A549 (cell line): ENCODE data around the gene CARD11. TPM values are rescaled to one million over a fixed set of nuclear protein-coding genes. Genes with fewer than 3 reads are reported as not detected.
A peak's percentile ranks its signal among the peaks of the same experiment; 100 is the strongest.

Source experiments
- ATAC-seq, 2 experiments: fragments of 200-7000 bp in 1 of 2; fragments of >200 bp in 1 of 2; cut with Nextera tagmentation in 1 of 2; cut with Tn5 transposase in 1 of 2; 3 replicates each; pipeline versions ENCODE4 v1.8.0 to v1.9.1; 2018 to 2020; ENCODE audit warnings: mild to moderate bottlenecking in 1 of 2, moderate library complexity in 1 of 2
- CTCF ChIA-PET: fragments of 300-600 bp; sonication (Branson Sonifier 250); formaldehyde crosslinking; extraction: SDS; loops from one replicate; lab custom pipeline; 2021; ENCODE audit warnings: antibody characterized with exemption, inconsistent platforms; lab: Yijun Ruan, JAX
- POLR2A ChIA-PET: fragments of 350-600 bp; formaldehyde crosslinking; extraction: SDS; loops from one replicate; lab custom pipeline; 2021; ENCODE audit warnings: antibody characterized with exemption, inconsistent platforms; lab: Yijun Ruan, JAX
- DNase-seq, 2 experiments: peaks; one replicate each; pipeline versions ENCODE4 v3.0.0 to v3.0.0-alpha.2; 2011 to 2016; ENCODE audit warnings: low read depth in 1 of 2, low spot score in 1 of 2
- FAIRE-seq: peaks from 2 replicates; lab custom pipeline; 2011; peaks lifted over from hg19 to GRCh38; lab: Jason Lieb, UNC
- H3K27ac ChIP-seq, 2 experiments: fragments of >200 bp; sonication (Bioruptor Twin); formaldehyde crosslinking; 3 replicates each; pipeline ENCODE4 v1.5.1; 2016 to 2017
- H3K4me1 ChIP-seq: fragments of >200 bp; sonication (Bioruptor Twin); formaldehyde crosslinking; 3 replicates; pipeline ENCODE4 v1.6.1; 2016
- H3K4me2 ChIP-seq: fragments of >200 bp; sonication (Bioruptor Twin); formaldehyde crosslinking; 3 replicates; pipeline ENCODE4 v1.6.1; 2016
- H3K4me3 ChIP-seq: fragments of >200 bp; sonication (Bioruptor Twin); formaldehyde crosslinking; 3 replicates; pipeline ENCODE4 v1.5.1; 2016
- H3K9me3 ChIP-seq: fragments of >200 bp; sonication (Bioruptor Twin); formaldehyde crosslinking; 3 replicates; pipeline ENCODE4 v1.6.1; 2016
- CBX2 ChIP-seq: fragments of 200-600 bp; sonication (generic); IDR thresholded peaks from 2 replicates; pipeline ENCODE4 v1.6.1; 2016; ENCODE audit warnings: low read depth, mild to moderate bottlenecking, borderline replicate concordance
- CBX8 ChIP-seq: fragments of 200-600 bp; sonication (generic); IDR thresholded peaks from 2 replicates; pipeline ENCODE4 v1.6.1; 2016
- CHD2 ChIP-seq: fragments of 150-350 bp; IDR thresholded peaks from 2 replicates; pipeline ENCODE4 v1.6.1; 2014; ENCODE audit warnings: low read length; ENCODE audit not compliant: partially characterized antibody
- CHD4 ChIP-seq: fragments of 200-600 bp; sonication (generic); IDR thresholded peaks from 2 replicates; pipeline ENCODE4 v1.6.1; 2016; ENCODE audit warnings: antibody characterized with exemption, mild to moderate bottlenecking, borderline replicate concordance
- E2F6 ChIP-seq: IDR thresholded peaks from 2 replicates; pipeline ENCODE4 v1.6.1; 2012; ENCODE audit warnings: low read depth, borderline replicate concordance
- EHF ChIP-seq: fragments of 250-450 bp; sonication (Bioruptor Pico); IDR thresholded peaks from 2 replicates; pipeline ENCODE4 v1.5.0; 2020; ENCODE audit warnings: mild to moderate bottlenecking
- EP300 ChIP-seq, 2 experiments: fragments of >200 bp; sonication (Bioruptor Twin); formaldehyde crosslinking; IDR thresholded peaks; 2 replicates in 1 of 2; 3 replicates in 1 of 2; pipeline ENCODE4 v1.6.1; 2016 to 2017
- ESRRA ChIP-seq: fragments of 150-350 bp; IDR thresholded peaks from 2 replicates; pipeline ENCODE4 v1.6.1; 2014; ENCODE audit warnings: mild to moderate bottlenecking, low read length, borderline replicate concordance
- HDAC2 ChIP-seq: fragments of 200-600 bp; sonication (generic); IDR thresholded peaks from 2 replicates; pipeline ENCODE4 v1.6.1; 2016
- HES2 ChIP-seq: fragments of >200 bp; sonication (Bioruptor Twin); formaldehyde crosslinking; IDR thresholded peaks from 2 replicates; pipeline ENCODE4 v1.6.1; 2016
- JUNB ChIP-seq: fragments of >200 bp; sonication (Bioruptor Twin); formaldehyde crosslinking; IDR thresholded peaks from 2 replicates; pipeline ENCODE4 v1.6.1; 2016
- KDM5A ChIP-seq: fragments of 200-600 bp; sonication (generic); IDR thresholded peaks from 2 replicates; pipeline ENCODE4 v1.6.1; 2016; ENCODE audit warnings: antibody characterized with exemption, mild to moderate bottlenecking
- MAX ChIP-seq: IDR thresholded peaks from 2 replicates; pipeline ENCODE4 v1.6.1; 2012
- NR3C1 ChIP-seq: fragments of >200 bp; sonication (Bioruptor Twin); formaldehyde crosslinking; IDR thresholded peaks from 3 replicates; pipeline ENCODE4 v1.6.1; 2017
- PHF8 ChIP-seq: fragments of 200-600 bp; sonication (generic); IDR thresholded peaks from 2 replicates; pipeline ENCODE4 v1.6.1; 2016; ENCODE audit warnings: low read depth, mild to moderate bottlenecking, antibody characterized with exemption, moderate library complexity, borderline replicate concordance
- POLR2A ChIP-seq: IDR thresholded peaks from 2 replicates; pipeline ENCODE4 v1.6.1; 2012; ENCODE audit warnings: mild to moderate bottlenecking, low read length
- POLR2AphosphoS2 ChIP-seq: conservative IDR thresholded peaks from 2 replicates; pipeline ENCODE4 v1.6.1; 2012; ENCODE audit warnings: low read length, improper control_type of control experiment, inconsistent platforms
- RAD21 ChIP-seq, 2 experiments: fragments of >200 bp in 1 of 2; sonication (Bioruptor Twin) in 1 of 2; formaldehyde crosslinking in 1 of 2; IDR thresholded peaks in 1 of 2; conservative IDR thresholded peaks in 1 of 2; 2 replicates in 1 of 2; 3 replicates in 1 of 2; pipeline ENCODE4 v1.6.1; 2012 to 2018; ENCODE audit warnings: inconsistent platforms in 1 of 2
- RFX5 ChIP-seq: fragments of 450-650 bp; IDR thresholded peaks from 2 replicates; pipeline ENCODE4 v1.7.1; 2014; ENCODE audit warnings: antibody characterized with exemption, mild to moderate bottlenecking, moderate library complexity
- SREBF2 ChIP-seq: fragments of 450-650 bp; IDR thresholded peaks from 2 replicates; pipeline ENCODE4 v1.6.1; 2014; ENCODE audit warnings: mild to moderate bottlenecking, moderate library complexity
- TP53 ChIP-seq: fragments of 250-450 bp; sonication (Bioruptor Pico); IDR thresholded peaks from 2 replicates; pipeline ENCODE4 v1.5.0; 2021; ENCODE audit warnings: mild to moderate bottlenecking, moderate library complexity
- ZFP36 ChIP-seq: fragments of 450-650 bp; IDR thresholded peaks from 2 replicates; pipeline ENCODE4 v1.6.1; 2014; ENCODE audit warnings: borderline replicate concordance; ENCODE audit not compliant: partially characterized antibody
- ZNF302 ChIP-seq: fragments of 250-450 bp; sonication (Bioruptor Pico); IDR thresholded peaks from 2 replicates; pipeline ENCODE4 v1.9.0; 2021; ENCODE audit warnings: inconsistent platforms, mild to moderate bottlenecking, moderate library complexity
- WGBS: methylation state at CpG from one replicate; pipeline ENCODE4 v1.1.6; 2017; ENCODE audit errors: missing lambda C conversion rate; 5-methylcytosine and 5-hydroxymethylcytosine counted together
- polyA plus RNA-seq, 4 experiments: library from polyadenylated mRNA; depleted of rRNA in 3 of 4; stranded (reverse); fragments of >200 nt; fragmentation: RNase III in 1 of 4; extraction: RNeasy Plus Mini Kit Qiagen cat#74134 plus additional on column Dnase treatment in 1 of 4; gene quantifications; 2 replicates in 3 of 4; 3 replicates in 1 of 4; pipeline ENCODE4 v1.2.3, GENCODE V29; 2011 to 2017

The CARD11 gene
- polyA plus RNA-seq, 2 of the 4 experiments (the other 2 are of a cell fraction) = 0.48 to 1.1 TPM

- FAIRE-seq = no peak
- H3K4me1 ChIP-seq = no peaks in the 10 kb centered on the region
- CTCF ChIA-PET = interaction anchor here (1.2 to 2.1 kb wide), 3 partner anchors 11 to 150 kb away, joined by 3 to 5 read pairs (median 3); no protein-coding TSS in a partner anchor
Observed at GRCh38 chr7:3064067-3064466, 20.4 kb upstream of the CARD11 start.

GRCh38 chr7:3063016-3063753, 19.5 kb upstream of the CARD11 start:
- Histone ChIP-seq H3K4me3 (no peak overlapping the region), H3K27ac (no peak overlapping the region), H3K9me3 (no peaks in the 10 kb centered on the region), H3K4me2 (no peak overlapping the region), H3K4me1 (no peaks in the 10 kb centered on the region)
- no peak for DNase-seq
- WGBS = 47% methylated on average over 7 of the region's 7 CpGs
- no peak for FAIRE-seq
- ChIA-PET POLR2A (no interaction called here), CTCF (interaction anchor here (1.2 to 2.1 kb wide), 3 partner anchors 11 to 149 kb away, joined by 3 to 5 read pairs (median 3); no protein-coding TSS in a partner anchor)
- no peak for TF ChIP-seq POLR2AphosphoS2
- no peak for TF ChIP-seq KDM5A
- TF ChIP-seq POLR2A = no peak
- TF ChIP-seq RAD21 (conservative IDR thresholded peaks at IDR 0.05 in 1 of 2, IDR thresholded peaks at IDR 0.05 in 1 of 2) = no peak
- no peak for TF ChIP-seq HES2
- TF ChIP-seq TP53 (CRISPR knock-in tag) = no peak
- TF ChIP-seq CBX8 = no peak
- no peak for TF ChIP-seq HDAC2
- TF ChIP-seq E2F6 = no peak
- TF ChIP-seq SREBF2 = no peak
- ATAC-seq = peak in 1 of 2 experiments; percentile 13; a peak in 1 of 6 replicates

More at GRCh38 chr7:3064067-3064466, 20.4 kb upstream of the CARD11 start:
- TF ChIP-seq CHD2 (no peak), MAX (no peak), ESRRA (no peak), HDAC2 (no peak), ZNF302 (CRISPR knock-in tag) (no peak), EHF (CRISPR knock-in tag) (no peak), RFX5 (no peak), E2F6 (no peak), CBX2 (no peak), EP300 (IDR thresholded peaks at IDR 0.05) (no peak), CBX8 (no peak), CHD4 (no peak), ZFP36 (no peak), KDM5A (no peak)
- 49% methylated on average over 5 of the region's 5 CpGs for WGBS
- POLR2A ChIA-PET = no interaction called here
- Histone ChIP-seq H3K4me3 (no peak overlapping the region), H3K9me3 (no peaks in the 10 kb centered on the region), H3K4me2 (no peak overlapping the region), H3K27ac (no peak overlapping the region)
- no peak for ATAC-seq
- no peak for DNase-seq

- TF ChIP-seq JUNB (no peak), KDM5A (no peak), HDAC2 (no peak), PHF8 (no peak), NR3C1 (no peak)
- TF ChIP-seq, all 56 proteins: peak for 0
- WGBS = 39% methylated on average over 9 of the region's 9 CpGs
- no peak for DNase-seq
- Histone ChIP-seq H3K4me1 (no peaks in the 10 kb centered on the region), H3K9me3 (peaks cover 4% of the 10 kb centered on the region; the same call in 1 of the 3 replicates), H3K4me3 (no peak overlapping the region), H3K27ac (no peak overlapping the region), H3K4me2 (no peak overlapping the region)
- POLR2A ChIA-PET = no interaction called here
- ATAC-seq = no peak
- no peak for FAIRE-seq
- CTCF ChIA-PET = no interaction called here
Observed at GRCh38 chr7:3057066-3057420, 13.4 kb upstream of the CARD11 start.
